GM18870 (cell line): ENCODE data around the gene CXCR6.

Experiments used
- ATAC-seq: cut with Tn5 transposase; IDR thresholded peaks from one replicate; pipeline ENCODE4 v1.9.1; 2021; ENCODE audit warnings: moderate library complexity; ENCODE audit not compliant: unreplicated experiment

CXCR6 gene

DNA sequence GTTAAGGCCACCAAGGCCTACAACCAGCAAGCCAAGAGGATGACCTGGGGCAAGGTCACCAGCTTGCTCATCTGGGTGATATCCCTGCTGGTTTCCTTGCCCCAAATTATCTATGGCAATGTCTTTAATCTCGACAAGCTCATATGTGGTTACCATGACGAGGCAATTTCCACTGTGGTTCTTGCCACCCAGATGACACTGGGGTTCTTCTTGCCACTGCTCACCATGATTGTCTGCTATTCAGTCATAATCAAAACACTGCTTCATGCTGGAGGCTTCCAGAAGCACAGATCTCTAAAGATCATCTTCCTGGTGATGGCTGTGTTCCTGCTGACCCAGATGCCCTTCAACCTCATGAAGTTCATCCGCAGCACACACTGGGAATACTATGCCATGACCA, 3.6 kb downstream of the CXCR6 start:
- ATAC-seq: no peak

DNA sequence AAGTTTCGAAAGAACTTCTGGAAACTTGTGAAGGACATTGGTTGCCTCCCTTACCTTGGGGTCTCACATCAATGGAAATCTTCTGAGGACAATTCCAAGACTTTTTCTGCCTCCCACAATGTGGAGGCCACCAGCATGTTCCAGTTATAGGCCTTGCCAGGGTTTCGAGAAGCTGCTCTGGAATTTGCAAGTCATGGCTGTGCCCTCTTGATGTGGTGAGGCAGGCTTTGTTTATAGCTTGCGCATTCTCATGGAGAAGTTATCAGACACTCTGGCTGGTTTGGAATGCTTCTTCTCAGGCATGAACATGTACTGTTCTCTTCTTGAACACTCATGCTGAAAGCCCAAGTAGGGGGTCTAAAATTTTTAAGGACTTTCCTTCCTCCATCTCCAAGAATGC, 4.1 kb downstream of the CXCR6 start:
- ATAC-seq: no peak

DNA sequence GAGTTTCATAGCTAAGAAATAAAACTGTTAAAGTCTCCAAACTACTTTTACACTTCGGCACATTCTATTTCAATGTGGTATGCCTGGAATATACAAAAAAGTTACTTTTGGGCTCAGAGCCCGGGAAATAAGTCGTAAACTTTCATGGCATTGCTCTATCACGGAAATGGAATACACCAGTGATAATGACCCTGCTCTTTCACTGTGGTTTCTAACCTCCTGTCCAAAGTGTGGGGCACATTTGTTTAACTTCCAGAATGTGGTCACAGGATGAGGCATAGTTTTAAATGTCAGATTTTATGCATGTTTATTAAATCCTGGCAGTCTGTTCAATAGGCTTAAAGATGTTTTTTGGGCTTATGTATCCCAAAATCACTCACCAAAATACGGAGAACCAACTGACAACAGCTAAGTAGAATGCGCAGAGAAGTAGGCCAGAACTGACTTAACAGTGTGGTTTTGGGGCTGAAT, 5.1 kb downstream of the CXCR6 start:
- ATAC-seq: no peak

DNA sequence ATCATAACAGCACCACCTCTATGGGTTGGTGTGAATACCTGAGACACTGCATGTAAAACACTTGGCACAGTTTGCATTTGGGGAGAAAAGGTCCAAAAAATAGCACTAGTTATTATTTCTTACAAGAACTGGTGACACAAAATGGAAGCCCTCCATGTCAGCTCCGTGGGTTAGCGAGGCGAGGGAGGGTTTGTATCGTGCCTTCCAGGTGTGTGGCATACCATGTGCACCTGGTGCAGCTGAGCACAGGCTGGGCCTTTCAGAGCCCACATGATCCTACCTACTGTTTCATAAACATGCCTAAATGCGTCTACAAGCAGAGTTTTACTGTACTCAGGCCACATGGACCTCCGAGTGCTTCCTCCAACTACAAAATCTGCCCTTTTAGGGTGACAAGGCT, 5.6 kb downstream of the CXCR6 start:
- ATAC-seq: no peak

DNA sequence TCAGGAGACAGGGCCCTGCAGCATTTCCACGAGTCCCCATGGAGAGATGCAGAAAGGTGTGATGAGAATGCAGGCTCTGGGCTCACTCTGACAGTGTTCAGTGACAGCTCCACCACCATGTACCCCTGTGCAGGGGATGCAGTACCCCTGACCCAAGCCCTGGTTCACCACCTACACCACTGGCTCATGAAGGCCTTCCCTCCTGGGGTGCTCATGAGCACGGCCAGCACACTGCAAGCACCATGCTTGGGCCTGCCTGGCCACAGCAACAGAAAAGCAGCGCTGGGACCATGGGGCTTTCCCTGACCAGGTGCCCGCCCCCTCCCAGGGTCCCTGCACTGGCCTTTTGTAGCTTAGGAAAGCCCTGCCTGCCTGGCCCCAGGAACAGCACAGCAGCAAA, 6.2 kb downstream of the CXCR6 start:
- ATAC-seq: no peak

DNA sequence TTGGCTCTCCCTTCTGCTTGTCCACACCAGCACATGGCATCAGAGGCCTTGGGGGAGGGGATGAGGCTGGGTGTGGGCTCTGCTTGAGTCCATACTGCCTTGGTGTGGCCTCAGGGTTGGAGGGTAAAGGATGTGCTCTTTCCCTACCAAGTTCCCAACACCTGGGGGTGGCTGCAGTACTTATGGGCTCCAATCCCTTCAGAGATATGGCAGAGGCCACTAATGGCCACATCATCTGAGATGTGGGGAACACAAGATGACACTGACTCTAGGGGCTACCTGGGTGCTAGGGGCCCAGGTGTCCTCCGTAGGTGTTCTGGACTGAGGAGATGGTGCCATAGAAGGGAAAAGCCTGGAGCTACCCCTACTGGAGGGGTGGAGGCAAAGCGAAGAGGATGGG, 6.9 kb downstream of the CXCR6 start:
- no peak for ATAC-seq

DNA sequence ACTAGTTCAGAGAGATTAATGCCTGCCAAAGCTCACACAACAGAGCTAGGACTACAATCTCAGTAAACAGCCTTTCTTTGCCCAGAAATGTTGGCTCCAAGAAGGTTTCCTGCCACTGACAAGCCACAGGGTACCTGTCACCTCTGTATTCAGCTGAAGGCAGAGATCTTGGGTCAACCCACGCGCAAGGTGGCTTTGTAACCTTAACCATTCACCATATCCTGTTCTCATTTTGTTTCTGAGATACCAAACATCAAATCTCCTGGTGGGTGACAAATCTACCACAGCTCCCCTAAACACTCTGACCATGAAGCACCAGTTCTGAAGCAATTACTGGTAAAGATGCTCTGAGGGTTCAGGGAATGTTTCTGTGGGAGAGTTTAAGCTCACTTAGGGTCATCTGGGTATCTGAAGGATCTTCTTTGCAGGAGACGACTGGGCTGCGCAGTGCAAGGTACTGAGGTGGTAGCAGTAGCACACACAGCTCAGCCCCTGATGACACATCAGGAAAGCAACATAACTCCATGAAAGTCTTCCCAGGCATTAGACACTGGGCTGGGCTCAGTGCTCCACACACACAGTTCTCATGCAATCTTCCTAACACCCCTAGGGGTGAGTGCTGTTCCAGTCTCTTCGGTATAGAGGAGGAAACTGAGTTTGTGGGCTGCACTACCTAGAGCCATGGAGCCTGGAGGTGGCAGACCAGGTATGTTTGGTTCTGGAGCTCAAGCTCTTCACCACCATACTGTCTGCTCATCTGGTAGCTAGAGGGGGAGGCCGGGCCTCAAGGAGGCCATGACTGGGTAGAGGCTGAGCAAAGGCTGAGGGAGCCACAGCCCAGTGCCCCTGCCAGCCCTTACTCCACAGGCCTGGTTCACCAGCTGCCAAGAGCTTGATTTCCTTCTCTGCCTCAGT, 7.7 kb downstream of the CXCR6 start:
- no peak for ATAC-seq

DNA sequence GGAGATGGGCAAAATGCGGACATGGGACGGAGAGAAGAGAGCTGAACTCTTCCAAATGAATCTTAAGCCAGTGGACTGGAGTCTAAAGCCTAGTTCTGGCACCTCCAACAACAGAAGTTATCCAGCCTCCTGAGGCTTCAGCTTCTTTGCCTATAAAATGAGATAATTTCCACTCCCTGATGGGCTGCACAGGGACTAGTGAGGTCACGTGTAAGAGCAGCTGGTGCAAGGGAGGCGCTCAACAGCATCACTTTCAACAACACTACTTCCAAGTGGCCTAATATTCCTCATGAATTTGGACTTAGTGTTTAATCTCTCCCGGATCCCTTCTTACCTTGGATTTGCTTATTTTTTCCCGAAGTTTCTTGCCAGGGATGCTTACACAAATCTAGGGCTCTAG, 8.7 kb downstream of the CXCR6 start:
- no peak for ATAC-seq

DNA sequence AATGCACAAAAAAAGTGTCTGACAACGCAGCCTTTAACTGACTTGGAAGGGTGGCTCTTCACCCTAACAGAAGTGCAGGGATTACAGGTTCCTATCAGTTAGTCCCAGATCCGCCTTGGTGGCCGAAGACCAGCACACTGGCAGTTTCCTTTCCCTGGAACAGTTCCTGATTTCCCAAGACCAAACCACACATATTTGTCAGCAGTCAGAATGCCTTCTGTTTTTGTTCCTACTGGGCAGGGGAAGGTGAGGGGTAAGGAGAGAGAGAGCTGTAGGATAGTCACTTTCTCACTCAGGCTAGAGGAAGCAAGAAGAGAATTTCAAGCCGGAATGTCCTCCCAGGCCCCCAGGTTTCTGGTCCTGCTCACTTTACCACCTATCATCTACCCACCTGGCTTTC, 9.2 kb downstream of the CXCR6 start:
- no peak for ATAC-seq

DNA sequence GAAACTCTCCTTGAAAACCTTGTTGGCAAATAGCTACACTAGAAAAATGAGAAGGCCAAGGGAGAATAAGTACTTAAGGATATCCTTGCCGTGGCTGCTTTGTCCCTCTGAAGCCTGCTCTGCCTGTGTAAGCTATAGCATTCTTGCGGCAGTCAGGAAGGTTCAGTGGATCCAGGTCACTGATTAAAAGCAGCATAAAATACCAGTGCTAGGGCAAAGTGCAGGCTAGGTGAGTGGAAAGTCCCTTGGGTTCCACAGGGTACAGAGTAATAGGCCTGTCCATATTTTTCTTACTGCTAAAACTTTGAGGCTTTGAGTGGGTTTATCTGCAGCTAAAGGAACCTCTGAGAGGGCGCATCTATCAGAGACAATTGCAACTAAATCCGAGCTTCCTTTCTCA, 10.3 kb downstream of the CXCR6 start:
- no peak for ATAC-seq

DNA sequence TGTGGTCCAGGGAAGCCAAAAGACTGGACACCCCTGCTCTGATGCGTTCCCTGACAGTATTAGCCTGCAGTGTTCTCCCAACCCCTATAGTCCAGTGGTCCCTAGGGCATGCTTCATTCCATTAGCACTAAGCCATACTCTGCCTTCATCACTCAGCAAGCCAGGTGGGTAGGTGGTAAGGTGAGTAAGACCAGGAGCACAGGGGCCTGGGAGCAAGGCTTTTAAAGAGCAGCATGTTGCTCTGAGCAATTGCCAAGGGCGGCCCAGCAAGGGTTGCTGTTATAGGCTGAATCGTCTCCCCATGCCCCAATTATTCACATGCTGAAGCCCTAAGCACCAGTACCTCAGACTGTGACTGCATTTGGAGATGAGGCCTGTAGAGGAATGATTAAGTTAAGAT, 11.0 kb downstream of the CXCR6 start:
- ATAC-seq: no peak

DNA sequence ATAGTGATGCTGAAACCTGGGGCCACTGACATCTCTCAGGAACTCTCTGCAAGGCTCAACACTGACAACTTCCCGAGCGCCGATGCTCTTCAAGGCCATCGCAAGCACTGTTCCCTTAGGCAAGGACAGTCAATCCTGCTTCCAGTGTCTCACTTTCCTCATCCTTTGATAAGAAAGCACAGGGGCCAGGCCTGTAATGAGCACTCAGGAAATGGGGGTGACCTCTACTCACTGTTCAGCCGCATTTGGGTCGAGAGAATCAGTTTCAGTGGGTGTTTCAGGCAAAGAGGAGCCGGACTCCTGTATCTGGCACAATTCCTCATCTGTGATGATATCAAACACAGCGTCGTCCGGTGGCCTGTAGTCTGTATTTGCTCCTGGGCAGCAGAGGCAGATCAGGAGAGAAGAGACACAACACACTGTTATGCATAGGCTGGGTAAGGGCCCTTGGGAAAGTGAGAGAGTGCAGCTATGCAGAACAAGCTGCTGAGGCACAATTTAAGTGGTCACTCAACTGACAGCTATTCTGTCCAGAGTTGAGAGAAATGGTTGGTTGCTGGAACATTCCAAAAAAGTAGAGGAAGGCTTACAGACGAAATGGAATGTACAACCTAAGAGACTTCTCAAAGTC, 11.9 kb downstream of the CXCR6 start:
- no peak for ATAC-seq

DNA sequence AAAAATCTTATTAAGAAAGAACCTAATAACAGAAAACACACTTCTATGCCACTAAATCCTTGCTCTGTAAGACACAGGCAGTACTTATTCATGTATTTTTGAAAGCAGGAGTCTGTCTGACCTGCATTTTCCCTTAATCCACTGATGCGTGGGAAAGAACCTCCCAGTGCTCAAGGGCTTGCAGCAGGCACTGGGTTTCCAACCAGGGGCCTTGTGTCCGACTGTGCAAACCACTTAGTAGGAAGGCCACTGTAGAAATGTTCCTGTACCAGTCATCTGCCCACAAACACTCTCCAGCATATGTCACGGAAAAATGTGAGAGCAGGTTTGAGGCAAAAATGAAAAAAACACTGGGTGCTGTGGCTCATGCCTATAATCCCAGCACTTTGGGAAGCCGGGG, 12.4 kb downstream of the CXCR6 start:
- no peak for ATAC-seq

DNA sequence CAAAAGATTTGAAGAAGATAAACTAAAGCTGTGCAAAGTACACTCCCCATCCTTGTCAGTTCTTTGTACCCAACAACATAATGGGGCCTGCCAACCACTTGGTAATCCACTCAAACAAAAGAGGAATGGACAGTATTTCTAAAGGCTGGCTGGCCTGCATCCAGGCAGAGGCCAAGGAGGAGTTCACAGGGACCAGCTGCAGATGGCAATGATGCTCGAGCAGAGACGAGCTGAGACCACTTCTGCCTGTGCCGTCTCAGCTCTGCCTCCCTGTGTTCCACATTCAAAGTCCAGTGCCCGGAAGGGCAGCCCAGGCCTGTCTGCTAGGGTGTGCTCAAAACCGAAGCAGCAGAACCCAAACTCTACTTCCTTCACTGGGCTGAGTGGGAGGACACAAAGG, 14.3 kb downstream of the CXCR6 start:
- no peak for ATAC-seq

DNA sequence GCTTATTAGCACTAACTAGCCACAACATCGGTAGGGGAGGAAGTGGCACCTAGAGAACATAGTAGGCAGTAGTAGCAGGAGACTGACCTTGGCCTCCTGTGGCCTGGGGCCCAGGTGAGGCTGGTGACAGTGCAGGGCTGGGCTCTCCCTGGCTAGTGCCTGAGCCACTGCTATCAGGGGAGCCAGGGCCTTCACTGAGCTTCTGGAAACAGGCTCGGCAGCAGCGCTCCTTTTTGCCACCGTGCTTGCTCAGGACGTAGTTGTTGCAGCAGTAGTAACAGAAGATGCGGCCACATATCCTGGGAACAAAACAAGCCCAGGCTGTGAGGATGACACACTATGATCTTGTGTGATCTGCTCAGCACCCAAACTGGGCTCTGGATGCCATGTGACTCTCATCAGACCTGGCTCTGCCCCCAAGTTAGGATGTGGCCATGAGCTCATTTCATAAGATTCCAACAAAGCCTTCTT, 15.1 kb downstream of the CXCR6 start:
- no peak for ATAC-seq

DNA sequence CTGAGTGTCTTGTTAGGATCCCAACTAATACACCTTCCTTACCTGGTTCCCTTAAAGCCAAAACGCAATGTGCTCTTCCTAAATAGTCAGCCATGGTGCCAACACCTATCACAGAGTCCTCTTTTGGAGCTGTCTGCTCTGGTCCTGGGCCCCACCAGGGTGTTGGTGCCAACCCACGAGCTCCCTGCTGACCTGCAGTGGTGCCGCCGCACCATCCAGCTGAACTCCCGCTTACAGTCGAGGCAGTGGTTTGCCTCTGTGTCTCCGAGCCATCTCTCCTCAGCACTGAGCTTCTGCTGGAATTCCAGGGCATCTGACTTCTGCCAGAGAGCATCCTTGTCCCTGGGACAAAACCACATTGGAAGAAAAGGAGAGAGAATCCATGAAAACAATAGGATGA, 15.9 kb downstream of the CXCR6 start:
- no peak for ATAC-seq

DNA sequence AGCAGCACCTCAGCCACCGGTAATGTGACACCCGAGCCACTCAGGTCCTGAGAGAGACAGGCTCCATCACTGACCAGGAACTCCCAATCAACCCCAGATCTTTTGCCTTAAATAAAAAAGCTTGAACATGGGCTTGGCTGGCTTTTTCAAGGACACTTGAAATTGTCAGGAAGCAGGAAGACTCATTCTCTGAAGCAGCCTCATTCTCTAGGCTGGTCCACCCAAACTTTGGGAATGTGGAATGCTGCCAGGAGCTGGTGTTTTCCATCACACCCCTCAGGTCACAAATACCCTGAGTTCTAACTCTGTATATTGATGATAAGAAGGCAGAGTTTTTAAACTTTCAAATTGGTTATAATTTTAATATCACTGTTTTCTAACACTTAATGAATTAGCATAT, 17.0 kb downstream of the CXCR6 start:
- no peak for ATAC-seq

DNA sequence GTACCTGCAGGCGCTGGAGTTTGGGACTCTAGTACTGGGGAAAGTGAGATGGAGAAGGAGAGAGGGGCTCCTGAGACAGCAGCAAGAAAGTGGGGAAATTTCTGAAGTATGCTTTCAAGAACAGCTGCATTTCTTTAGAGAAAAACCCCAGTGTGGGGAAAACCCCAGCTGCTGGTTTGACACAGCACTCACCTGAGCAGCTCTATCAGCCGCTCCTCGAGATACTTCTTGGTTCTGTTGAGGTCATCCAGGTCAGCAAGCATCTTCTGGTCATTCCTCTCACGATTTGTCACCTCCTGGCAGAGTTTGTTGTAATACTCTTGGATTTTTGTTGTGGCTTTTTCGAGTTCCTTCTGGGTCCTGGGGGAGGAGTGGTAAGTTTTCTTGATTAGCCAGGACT, 18.8 kb downstream of the CXCR6 start:
- ATAC-seq: no peak

DNA sequence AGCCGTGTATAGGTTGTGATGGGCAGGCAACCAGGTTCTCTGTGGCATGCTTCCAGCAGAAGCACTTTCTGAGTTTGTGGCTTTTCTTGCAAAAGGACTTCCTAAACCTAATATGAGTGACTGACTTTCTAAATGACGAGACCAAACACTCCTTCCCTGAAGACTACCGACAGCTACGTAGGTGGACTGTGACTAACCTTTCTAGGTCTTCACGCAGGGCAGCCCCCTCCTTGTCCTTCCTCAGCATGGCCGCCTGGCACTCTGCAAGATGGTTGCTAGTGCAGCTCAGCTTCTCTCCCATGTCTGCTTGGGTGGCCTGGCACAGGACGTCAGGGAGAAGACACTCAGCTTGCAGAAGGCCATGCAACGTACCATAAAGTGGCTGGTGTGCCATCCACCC, 20.9 kb downstream of the CXCR6 start:
- ATAC-seq: no peak

DNA sequence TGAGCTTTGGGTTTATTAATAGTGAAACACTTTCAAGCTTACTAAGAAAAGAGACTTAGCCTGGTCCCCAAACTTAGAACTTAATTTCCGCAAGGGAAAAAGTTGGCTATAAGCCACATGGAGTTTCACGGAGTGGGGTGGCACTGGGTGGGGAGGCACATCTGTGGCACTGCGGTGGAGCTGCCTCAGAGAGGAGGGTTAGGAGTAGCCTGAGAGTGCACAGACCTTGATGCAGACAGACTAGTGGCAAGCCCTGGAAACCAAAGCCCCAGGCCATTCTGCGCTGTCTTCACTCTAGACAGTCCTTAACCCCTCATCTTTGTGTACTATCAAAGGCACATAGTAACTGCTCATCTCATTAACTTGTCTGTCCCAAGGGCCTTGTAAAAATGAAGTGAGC, 22.0 kb downstream of the CXCR6 start:
- no peak for ATAC-seq

DNA sequence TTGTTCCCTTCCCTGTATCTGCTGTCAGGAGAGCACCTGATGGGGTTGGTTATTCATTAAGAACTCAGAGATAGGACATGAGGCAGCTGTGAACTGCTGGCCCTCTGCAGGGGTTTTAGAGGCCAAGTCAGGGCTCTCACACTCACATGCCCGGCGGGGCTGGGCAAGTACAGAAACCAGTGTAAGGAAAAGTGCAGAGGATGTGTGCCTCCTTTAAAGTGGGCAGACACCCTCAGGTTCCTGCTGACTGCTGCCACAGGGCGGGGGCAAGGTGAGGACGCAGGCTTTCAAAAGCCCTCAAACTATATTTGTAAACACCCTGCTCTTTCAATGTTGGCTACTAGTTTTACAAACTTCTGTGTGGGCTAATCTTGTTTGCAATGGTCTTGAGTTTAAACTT, 22.4 kb downstream of the CXCR6 start:
- ATAC-seq: no peak

DNA sequence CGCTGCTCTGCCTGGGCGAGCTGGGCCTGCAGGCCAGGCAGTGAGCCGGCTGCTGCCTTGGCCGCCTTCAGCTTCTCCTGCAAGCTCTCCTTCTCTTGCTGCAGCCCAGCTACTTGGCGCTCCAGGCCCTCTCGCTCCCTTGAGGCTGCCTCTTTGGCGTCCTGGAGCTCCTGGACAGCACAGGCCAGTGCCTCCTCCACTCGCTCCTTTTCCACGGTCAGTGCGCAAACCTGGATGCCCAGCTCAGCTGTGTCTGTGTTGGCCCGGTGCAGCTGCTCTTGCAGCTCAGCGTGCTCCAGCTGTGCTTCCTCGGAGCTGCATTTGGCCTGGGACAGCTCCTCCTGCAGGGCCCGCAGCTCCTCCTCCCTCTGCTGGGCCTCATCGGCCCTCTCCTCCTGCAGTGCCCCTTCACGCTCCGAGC, 23.1 kb downstream of the CXCR6 start:
- ATAC-seq: no peak
